ENCODE results near the gene NEGR1.

DNA sequence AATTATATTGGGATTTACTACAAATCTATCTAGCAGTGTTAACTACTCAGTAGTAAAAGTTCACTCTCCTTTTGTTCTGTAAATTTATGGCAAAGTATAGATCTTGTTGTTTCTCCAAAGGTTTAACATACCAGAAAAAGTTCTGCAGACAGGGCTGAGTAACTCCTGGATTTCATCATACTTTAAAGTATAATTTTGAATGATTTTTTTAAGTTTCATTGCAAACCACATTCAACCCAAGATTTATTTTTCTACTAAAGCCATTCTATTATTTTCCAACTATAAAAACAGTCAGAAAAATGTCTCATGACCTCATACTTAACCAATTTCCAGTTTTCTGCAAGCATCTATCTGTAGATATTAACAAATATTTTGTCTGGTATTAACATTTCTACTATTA, 615.7 kb downstream of the NEGR1 start:
- TF ChIP-seq CTCF (conservative IDR thresholded peaks at IDR 0.05) (no peak), EZH2 (IDR thresholded peaks at IDR 0.05; ENCODE audit: low read depth) (no peak)

Data from PC-9 (cell line).